Parathyroid adenoma (tissue), 2 donors: ENCODE data around the gene ACIN1.

Experiments
- H2AFZ ChIP-seq: fragments of 300-600 bp; sonication (generic); one replicate; pipeline ENCODE4 v1.7.0; 2017; ENCODE audit warnings: antibody characterized with exemption, mild to moderate bottlenecking
- H3K27ac ChIP-seq: fragments of 300-600 bp; sonication (generic); one replicate; pipeline ENCODE4 v1.7.0; 2017
- H3K27me3 ChIP-seq: fragments of 300-600 bp; sonication (generic); one replicate; pipeline ENCODE4 v1.7.0; 2017; ENCODE audit warnings: low read length; ENCODE audit not compliant: control insufficient read depth, insufficient read depth
- H3K36me3 ChIP-seq: fragments of 300-600 bp; sonication (generic); one replicate; pipeline ENCODE4 v1.7.0; 2017; ENCODE audit warnings: low read length; ENCODE audit not compliant: control insufficient read depth, insufficient read depth
- H3K4me1 ChIP-seq: fragments of 300-600 bp; sonication (generic); one replicate; pipeline ENCODE4 v1.7.0; 2017; ENCODE audit warnings: control low read depth
- H3K4me2 ChIP-seq: fragments of 300-600 bp; sonication (generic); one replicate; pipeline ENCODE4 v1.7.0; 2017; ENCODE audit warnings: low read length
- H3K4me3 ChIP-seq: fragments of 300-600 bp; sonication (generic); one replicate; pipeline ENCODE4 v1.7.0; 2017; ENCODE audit warnings: low read depth, low read length
- H3K79me2 ChIP-seq: fragments of 300-600 bp; sonication (generic); one replicate; pipeline ENCODE4 v1.7.0; 2017; ENCODE audit warnings: control low read depth
- H3K9ac ChIP-seq: fragments of 300-600 bp; sonication (generic); one replicate; pipeline ENCODE4 v1.7.0; 2017; ENCODE audit warnings: mild to moderate bottlenecking
- H3K9me3 ChIP-seq: fragments of 300-600 bp; sonication (generic); one replicate; pipeline ENCODE4 v1.7.0; 2017; ENCODE audit warnings: low read length; ENCODE audit not compliant: control insufficient read depth
- TF ChIP-seq, protein P1 (sequence below): fragments of 300-600 bp; sonication (generic); IDR thresholded peaks from one replicate; pipeline ENCODE4 v1.7.0; 2017; ENCODE audit warnings: antibody characterized with exemption, mild to moderate bottlenecking
- donor health status: primary hyperparathyroidism.

The ACIN1 gene

DNA sequence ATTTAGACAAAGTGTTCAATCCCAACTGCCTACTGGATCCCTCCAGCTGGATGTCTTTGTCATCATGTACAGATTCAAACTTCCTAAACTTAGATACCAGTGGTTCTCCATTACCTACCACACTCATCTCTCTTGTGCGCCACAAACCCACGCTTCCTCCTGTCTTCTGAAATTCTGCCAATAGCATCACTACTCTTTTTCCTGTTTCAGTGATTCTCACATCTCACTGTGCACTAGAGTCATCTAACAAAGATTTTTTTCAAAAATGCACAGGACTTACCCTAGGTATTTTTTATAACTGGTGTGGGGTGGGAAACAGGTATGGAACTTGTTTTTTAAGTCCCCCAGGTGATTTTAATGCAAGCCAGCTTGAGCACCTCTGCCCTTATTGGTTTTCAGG lies 66.1 kb downstream of the ACIN1 start:
- H3K36me3 ChIP-seq: no peaks in the 10 kb centered on the region
- H2AFZ ChIP-seq: no peak overlapping the region
- TF ChIP-seq, protein P1, sequence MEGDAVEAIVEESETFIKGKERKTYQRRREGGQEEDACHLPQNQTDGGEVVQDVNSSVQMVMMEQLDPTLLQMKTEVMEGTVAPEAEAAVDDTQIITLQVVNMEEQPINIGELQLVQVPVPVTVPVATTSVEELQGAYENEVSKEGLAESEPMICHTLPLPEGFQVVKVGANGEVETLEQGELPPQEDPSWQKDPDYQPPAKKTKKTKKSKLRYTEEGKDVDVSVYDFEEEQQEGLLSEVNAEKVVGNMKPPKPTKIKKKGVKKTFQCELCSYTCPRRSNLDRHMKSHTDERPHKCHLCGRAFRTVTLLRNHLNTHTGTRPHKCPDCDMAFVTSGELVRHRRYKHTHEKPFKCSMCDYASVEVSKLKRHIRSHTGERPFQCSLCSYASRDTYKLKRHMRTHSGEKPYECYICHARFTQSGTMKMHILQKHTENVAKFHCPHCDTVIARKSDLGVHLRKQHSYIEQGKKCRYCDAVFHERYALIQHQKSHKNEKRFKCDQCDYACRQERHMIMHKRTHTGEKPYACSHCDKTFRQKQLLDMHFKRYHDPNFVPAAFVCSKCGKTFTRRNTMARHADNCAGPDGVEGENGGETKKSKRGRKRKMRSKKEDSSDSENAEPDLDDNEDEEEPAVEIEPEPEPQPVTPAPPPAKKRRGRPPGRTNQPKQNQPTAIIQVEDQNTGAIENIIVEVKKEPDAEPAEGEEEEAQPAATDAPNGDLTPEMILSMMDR: no peak
- peaks cover 21% of the 10 kb centered on the region for H3K79me2 ChIP-seq
- no peak overlapping the region for H3K4me3 ChIP-seq
- H3K27me3 ChIP-seq: no peaks in the 10 kb centered on the region
- H3K9me3 ChIP-seq: no peaks in the 10 kb centered on the region
- peaks cover 7% of the 10 kb centered on the region for H3K4me1 ChIP-seq
- no peak overlapping the region for H3K4me2 ChIP-seq
- H3K9ac ChIP-seq: no peak overlapping the region
- H3K27ac ChIP-seq: no peak overlapping the region

DNA sequence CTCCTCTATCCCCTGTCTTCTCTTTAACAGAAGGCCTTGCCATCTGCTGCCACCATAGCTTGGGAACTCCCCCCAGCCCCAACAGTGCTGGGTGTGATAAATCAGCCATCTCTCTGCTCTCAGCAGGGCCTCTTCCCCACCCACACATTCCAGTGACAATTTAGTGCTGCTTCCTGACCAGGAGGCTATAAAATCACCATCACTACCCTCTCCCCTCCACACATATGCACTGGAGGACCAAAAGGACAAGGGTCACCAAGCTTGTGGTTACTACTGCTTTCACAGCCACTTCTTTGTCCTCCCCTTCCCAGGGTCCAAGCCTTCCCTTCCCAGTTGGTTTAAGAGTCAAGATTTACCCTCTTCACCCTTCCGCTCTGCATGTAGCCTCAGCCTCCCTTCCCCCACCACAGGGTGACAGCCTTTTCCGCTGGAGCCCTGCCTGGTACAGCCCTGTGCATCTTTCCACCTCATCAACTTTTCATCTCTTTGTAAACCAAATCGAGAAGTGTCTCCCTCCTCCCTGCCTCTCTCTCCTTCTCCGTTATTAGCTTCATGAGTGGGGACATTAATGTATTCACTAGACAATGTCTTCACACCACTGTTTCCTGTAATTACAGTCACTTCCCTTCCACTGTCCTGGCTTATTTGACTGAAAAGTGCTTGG lies 69.7 kb downstream of the ACIN1 start:
- no peak overlapping the region for H3K27ac ChIP-seq
- H3K79me2 ChIP-seq: peaks cover 6% of the 10 kb centered on the region
- no peak overlapping the region for H3K4me3 ChIP-seq
- H2AFZ ChIP-seq: no peak overlapping the region
- TF ChIP-seq, protein P1: no peak
- no peaks in the 10 kb centered on the region for H3K36me3 ChIP-seq
- no peaks in the 10 kb centered on the region for H3K9me3 ChIP-seq
- H3K27me3 ChIP-seq: no peaks in the 10 kb centered on the region
- no peak overlapping the region for H3K4me2 ChIP-seq
- H3K4me1 ChIP-seq: peaks cover 4% of the 10 kb centered on the region
- H3K9ac ChIP-seq: no peak overlapping the region

DNA sequence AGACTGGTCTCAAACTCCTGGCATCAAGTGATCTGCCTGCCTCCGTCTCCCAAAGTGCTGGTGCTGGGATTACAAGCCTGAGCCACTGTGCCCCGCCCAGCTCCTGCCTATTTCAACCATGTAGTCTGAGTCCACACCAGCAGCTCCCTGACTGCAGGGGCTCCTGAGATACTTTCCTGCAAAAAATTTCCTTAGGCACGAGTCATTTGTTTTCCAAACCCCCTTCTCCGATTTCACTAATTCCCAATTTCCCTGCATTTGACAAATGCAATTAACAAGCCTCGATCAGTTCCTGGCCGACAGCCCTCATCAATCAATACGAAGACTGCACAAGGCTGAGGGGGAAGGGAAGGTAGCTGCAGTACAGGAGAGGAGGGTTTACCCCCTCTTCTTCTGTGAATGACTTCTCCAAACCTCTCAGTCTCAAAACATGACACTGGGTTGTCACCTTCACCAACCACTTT lies 70.3 kb downstream of the ACIN1 start:
- H3K27me3 ChIP-seq: no peaks in the 10 kb centered on the region
- no peak overlapping the region for H3K9ac ChIP-seq
- H3K4me1 ChIP-seq: peaks cover 4% of the 10 kb centered on the region
- TF ChIP-seq, protein P1: no peak
- H3K4me3 ChIP-seq: no peak overlapping the region
- H3K9me3 ChIP-seq: no peaks in the 10 kb centered on the region
- no peak overlapping the region for H2AFZ ChIP-seq
- no peak overlapping the region for H3K4me2 ChIP-seq
- no peaks in the 10 kb centered on the region for H3K36me3 ChIP-seq
- H3K27ac ChIP-seq: no peak overlapping the region
- peaks cover 5% of the 10 kb centered on the region for H3K79me2 ChIP-seq

DNA sequence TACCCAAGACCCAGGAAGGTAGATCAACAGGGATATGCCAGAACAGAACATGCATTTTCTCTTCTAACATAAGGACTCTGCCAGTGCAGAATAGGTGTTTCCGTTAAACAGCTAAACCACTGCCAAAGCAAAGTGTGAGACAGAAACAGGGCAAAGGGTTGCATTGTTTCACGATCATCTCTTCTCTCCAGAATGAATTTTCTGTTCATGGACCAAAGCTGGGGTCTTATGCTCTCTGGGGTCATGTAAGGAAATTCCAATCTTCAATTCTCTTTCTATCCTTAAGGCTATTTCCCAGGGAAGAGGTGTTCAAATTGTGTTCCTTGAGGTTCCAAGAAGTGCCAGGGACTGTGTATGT lies 71.2 kb downstream of the ACIN1 start:
- H3K4me3 ChIP-seq: no peak overlapping the region
- no peak overlapping the region for H3K4me2 ChIP-seq
- H3K9ac ChIP-seq: no peak overlapping the region
- no peak overlapping the region for H2AFZ ChIP-seq
- no peak overlapping the region for H3K27ac ChIP-seq
- no peaks in the 10 kb centered on the region for H3K9me3 ChIP-seq
- peaks cover 4% of the 10 kb centered on the region for H3K4me1 ChIP-seq
- H3K27me3 ChIP-seq: no peaks in the 10 kb centered on the region
- TF ChIP-seq, protein P1: no peak
- no peaks in the 10 kb centered on the region for H3K36me3 ChIP-seq
- no peaks in the 10 kb centered on the region for H3K79me2 ChIP-seq
